Measurements from ENCODE around the gene AIFM1.

DNA sequence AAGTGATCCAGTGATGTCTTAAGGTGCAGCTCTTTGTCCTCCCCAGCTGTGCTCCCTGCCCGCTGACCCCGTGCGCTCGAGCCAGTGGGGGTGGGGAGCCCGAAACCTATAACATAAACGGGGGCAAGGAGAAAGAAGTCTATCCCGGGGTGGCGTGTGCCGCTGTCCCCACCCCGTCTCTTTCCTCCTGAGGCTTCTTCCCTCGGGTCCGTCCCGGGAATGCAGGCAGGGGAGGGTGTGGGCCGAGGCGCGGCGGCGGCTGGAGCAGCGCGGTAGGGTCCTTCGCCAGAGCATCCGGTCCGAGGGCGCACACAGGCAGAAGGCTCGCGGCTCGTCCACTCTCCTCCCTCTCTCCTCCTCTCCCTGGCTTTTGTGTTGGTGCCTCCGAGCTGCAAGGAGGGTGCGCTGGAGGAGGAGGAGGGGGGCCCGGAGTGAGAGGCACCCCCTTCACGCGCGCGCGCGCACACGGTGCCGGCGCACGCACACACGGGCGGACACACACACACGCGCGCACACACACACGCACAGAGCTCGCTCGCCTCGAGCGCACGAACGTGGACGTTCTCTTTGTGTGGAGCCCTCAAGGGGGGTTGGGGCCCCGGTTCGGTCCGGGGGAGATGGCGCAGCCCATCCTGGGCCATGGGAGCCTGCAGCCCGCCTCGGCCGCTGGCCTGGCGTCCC, 5.9 kb upstream of the AIFM1 start, which contains the start of gene RAB33A:
- TF ChIP-seq POLR2A (IDR thresholded peaks at IDR 0.05) = no peak
- TF ChIP-seq, protein P1, sequence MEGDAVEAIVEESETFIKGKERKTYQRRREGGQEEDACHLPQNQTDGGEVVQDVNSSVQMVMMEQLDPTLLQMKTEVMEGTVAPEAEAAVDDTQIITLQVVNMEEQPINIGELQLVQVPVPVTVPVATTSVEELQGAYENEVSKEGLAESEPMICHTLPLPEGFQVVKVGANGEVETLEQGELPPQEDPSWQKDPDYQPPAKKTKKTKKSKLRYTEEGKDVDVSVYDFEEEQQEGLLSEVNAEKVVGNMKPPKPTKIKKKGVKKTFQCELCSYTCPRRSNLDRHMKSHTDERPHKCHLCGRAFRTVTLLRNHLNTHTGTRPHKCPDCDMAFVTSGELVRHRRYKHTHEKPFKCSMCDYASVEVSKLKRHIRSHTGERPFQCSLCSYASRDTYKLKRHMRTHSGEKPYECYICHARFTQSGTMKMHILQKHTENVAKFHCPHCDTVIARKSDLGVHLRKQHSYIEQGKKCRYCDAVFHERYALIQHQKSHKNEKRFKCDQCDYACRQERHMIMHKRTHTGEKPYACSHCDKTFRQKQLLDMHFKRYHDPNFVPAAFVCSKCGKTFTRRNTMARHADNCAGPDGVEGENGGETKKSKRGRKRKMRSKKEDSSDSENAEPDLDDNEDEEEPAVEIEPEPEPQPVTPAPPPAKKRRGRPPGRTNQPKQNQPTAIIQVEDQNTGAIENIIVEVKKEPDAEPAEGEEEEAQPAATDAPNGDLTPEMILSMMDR (IDR thresholded peaks at IDR 0.05) = no peak

All from body of pancreas (tissue), 4 donors.